Measurements from ENCODE around the gene RIPOR1.

The RIPOR1 gene

GRCh38 chr16:67560827-67561342, 32.3 kb downstream of the RIPOR1 start:
- no peak for DNase-seq

- no peak for DNase-seq
These were observed 32.8 kb downstream of the RIPOR1 start for GRCh38 chr16:67561501-67561823.

- DNase-seq, result peak; percentile 99 to 100 (median 100)
These were observed 33.3 kb downstream of the RIPOR1 start for GRCh38 chr16:67561824-67562525.

GRCh38 chr16:67562526-67562917, 33.9 kb downstream of the RIPOR1 start, which contains the start of gene CTCF:
CTCF (plus strand) TSS chr16:67562526; CDS start chr16:67610833, 48,307 bp downstream.
- DNase-seq, result peak; percentile 86 to 95 (median 92)

GRCh38 chr16:67562918-67563707, 34.5 kb downstream of the RIPOR1 start:
- DNase-seq, result peak; percentile 60 to 81 (median 70)

GRCh38 chr16:67563708-67564468, 35.3 kb downstream of the RIPOR1 start:
- DNase-seq, result peak; percentile 50 to 81 (median 66)

GRCh38 chr16:67565470-67566100, 37.0 kb downstream of the RIPOR1 start:
- DNase-seq, result no peak

GRCh38 chr16:67571464-67571863, 42.8 kb downstream of the RIPOR1 start:
- no peak for DNase-seq

GRCh38 chr16:67571981-67572431, 43.4 kb downstream of the RIPOR1 start:
- no peak for DNase-seq

- no peak for DNase-seq
These were observed 51.1 kb downstream of the RIPOR1 start for GRCh38 chr16:67579686-67580085.

GRCh38 chr16:67580202-67580601, 51.6 kb downstream of the RIPOR1 start:
- no peak for DNase-seq

- DNase-seq, result no peak
These were observed 64.7 kb downstream of the RIPOR1 start for GRCh38 chr16:67593288-67593687.

GRCh38 chr16:67593701-67594100, 65.1 kb downstream of the RIPOR1 start:
- no peak for DNase-seq

GRCh38 chr16:67594256-67594915, 65.8 kb downstream of the RIPOR1 start:
- no peak for DNase-seq

- no peak for DNase-seq
These were observed 66.3 kb downstream of the RIPOR1 start for GRCh38 chr16:67594956-67595355.
